D721Med (cell line): ENCODE results near the gene IDH3B.

Experiments
- DNase-seq: peaks from one replicate; pipeline ENCODE4 v3.0.0; 2011; ENCODE audit warnings: low spot score; ENCODE audit not compliant: insufficient read length
- FAIRE-seq: peaks from 2 replicates; lab custom pipeline; 2011; peaks lifted over from hg19 to GRCh38; lab: Jason Lieb, UNC
- TF ChIP-seq, protein P1 (sequence below): IDR thresholded peaks from 2 replicates; pipeline ENCODE4 v1.5.1; 2012; ENCODE audit warnings: mild to moderate bottlenecking, control low read depth; ENCODE audit not compliant: insufficient read depth; ENCODE audit errors: missing control alignments

Gene IDH3B

GRCh38 chr20:2673453-2673852 is 9.4 kb upstream of the IDH3B start:
- FAIRE-seq (no peak), DNase-seq (no peak)
- TF ChIP-seq, protein P1, sequence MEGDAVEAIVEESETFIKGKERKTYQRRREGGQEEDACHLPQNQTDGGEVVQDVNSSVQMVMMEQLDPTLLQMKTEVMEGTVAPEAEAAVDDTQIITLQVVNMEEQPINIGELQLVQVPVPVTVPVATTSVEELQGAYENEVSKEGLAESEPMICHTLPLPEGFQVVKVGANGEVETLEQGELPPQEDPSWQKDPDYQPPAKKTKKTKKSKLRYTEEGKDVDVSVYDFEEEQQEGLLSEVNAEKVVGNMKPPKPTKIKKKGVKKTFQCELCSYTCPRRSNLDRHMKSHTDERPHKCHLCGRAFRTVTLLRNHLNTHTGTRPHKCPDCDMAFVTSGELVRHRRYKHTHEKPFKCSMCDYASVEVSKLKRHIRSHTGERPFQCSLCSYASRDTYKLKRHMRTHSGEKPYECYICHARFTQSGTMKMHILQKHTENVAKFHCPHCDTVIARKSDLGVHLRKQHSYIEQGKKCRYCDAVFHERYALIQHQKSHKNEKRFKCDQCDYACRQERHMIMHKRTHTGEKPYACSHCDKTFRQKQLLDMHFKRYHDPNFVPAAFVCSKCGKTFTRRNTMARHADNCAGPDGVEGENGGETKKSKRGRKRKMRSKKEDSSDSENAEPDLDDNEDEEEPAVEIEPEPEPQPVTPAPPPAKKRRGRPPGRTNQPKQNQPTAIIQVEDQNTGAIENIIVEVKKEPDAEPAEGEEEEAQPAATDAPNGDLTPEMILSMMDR: no peak

DNA sequence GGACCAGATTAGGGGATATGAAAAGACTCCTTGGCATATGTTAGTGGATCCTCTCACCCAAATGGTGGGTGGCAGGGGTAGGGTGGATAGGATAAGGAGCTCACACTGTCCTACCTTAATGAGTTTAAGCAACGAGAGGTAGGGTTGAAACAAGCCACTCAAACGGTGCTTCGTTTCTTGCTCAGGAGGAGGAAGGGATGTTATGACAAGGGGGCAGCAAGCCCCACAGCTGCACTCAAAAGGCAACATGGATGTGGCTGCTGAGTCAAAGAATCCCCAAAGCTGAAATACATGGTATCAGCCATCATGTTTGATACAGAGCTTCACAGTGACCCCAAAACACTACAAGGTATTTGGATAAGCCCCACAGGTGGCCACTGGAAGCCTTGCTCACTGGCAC is 8.4 kb upstream of the IDH3B start:
- TF ChIP-seq, protein P1: no peak
- FAIRE-seq (no peak), DNase-seq (no peak)

GRCh38 chr20:2671977-2672376 is 8.0 kb upstream of the IDH3B start:
- TF ChIP-seq, protein P1: peak; percentile 19
- FAIRE-seq (no peak), DNase-seq (no peak)

DNA sequence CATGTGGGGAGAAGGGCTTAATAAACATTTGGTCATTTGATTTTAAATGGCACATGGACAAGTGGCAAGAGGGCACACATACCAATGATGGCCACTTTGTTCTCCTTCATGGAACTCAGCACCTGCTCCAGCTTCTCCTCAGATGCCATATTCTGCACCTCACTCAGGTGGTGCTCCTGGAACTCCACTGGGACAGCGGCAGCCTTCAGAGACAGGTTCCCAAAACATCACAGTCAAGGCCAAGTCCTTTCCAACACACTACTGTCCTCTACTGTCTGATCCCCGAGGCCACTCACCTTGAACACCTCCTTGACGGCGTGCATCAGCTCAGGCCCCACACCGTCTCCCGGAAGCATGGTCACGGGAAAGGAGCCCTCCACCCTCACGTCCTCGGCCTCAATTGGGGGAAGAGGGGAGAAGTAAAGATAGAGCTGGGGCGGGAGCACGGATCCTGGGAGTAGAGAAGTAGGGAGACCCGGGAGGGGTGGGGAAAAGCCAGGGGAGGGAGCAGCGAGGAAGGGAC is 591 bp downstream of the IDH3B start:
- TF ChIP-seq, protein P1: no peak
- DNase-seq: no peak
- FAIRE-seq: no peak

GRCh38 chr20:2659547-2659946 is 4.5 kb downstream of the IDH3B start:
- FAIRE-seq: no peak
- TF ChIP-seq, protein P1: no peak
- DNase-seq: no peak

GRCh38 chr20:2658414-2659354 is 5.3 kb downstream of the IDH3B start:
- TF ChIP-seq, protein P1: no peak
- no peak for FAIRE-seq

DNA sequence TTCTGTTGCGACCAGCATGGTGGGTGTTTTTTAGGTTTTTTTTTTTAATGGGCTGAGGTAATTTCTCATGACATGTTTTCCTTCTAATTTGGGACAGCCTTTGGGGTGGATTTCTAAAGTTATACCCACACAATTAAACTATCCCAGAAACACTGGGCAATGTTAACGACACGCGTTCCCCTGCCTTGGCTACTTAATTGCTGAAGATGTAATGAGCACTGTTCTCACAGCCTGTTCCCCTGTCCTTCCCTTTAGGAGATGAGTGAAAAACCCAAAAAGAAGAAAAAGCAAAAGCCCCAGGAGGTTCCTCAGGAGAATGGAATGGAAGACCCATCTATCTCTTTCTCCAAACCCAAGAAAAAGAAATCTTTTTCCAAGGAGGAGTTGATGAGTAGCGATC is 6.3 kb downstream of the IDH3B start:
- TF ChIP-seq, protein P1: no peak
- no peak for DNase-seq
- no peak for FAIRE-seq

More at GRCh38 chr20:2658414-2659354, 5.3 kb downstream of the IDH3B start:
- DNase-seq: no peak
